Fibroblast of the aortic adventitia (primary cell): ENCODE results near the gene P3H2. TPM values are rescaled to one million over a fixed set of nuclear protein-coding genes. Genes with fewer than 3 reads are reported as not detected.

Source experiments
- DNase-seq: peaks from one replicate; pipeline ENCODE4 v3.0.0-alpha.2; 2010; ENCODE audit warnings: low read depth
- H3K4me3 ChIP-seq: 2 replicates; pipeline ENCODE4 v1.5.1; 2011; ENCODE audit warnings: low read depth, mild to moderate bottlenecking, control low read depth, low read length, moderate library complexity
- total RNA-seq: library from RNA; depleted of rRNA; stranded (reverse); fragments of >200 nt; gene quantifications from 2 replicates; pipeline ENCODE4 v1.2.3, GENCODE V29; 2012; ENCODE audit warnings: low replicate concordance
- TF ChIP-seq, protein P1 (sequence below): IDR thresholded peaks from 2 replicates; pipeline ENCODE4 v1.5.1; 2011; ENCODE audit warnings: mild to moderate bottlenecking, low read length, control low read depth, inconsistent platforms; ENCODE audit not compliant: insufficient read depth

The P3H2 gene
- total RNA-seq, 1 donor = 4.0 TPM

DNA sequence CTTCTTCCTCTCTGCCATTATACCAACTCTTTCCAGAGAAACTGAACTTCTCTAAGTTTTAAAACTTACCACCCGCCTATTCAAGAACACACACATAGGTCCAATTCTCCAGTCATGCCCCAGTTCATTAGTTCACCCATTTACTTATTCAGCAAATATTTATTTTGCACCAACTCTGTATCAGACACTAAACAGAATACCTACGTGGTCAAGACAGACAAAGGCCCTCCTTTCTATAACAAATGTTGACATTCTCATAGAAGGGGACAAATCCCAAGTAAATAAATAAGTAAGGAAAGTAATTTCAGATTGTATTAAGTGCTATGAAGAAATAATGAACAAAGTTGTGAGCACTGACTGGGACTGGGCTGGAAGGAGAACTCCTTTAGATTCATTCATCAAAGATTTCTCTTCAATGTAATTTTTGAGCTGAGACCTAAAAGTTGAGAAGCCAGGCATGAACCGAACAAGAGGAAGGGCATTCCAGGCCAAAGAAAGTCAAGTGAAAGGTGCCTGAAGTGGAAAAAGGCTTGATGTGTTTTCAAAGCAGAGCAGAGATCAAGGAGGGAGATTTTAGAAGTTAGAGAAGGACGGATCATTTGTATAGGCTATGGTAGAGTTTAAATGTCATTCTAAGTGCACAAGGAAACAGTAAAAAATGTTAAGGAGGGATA is 120.4 kb downstream of the P3H2 start:
- TF ChIP-seq, protein P1, sequence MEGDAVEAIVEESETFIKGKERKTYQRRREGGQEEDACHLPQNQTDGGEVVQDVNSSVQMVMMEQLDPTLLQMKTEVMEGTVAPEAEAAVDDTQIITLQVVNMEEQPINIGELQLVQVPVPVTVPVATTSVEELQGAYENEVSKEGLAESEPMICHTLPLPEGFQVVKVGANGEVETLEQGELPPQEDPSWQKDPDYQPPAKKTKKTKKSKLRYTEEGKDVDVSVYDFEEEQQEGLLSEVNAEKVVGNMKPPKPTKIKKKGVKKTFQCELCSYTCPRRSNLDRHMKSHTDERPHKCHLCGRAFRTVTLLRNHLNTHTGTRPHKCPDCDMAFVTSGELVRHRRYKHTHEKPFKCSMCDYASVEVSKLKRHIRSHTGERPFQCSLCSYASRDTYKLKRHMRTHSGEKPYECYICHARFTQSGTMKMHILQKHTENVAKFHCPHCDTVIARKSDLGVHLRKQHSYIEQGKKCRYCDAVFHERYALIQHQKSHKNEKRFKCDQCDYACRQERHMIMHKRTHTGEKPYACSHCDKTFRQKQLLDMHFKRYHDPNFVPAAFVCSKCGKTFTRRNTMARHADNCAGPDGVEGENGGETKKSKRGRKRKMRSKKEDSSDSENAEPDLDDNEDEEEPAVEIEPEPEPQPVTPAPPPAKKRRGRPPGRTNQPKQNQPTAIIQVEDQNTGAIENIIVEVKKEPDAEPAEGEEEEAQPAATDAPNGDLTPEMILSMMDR = no peak
- H3K4me3 ChIP-seq = no peak overlapping the region
- no peak for DNase-seq

DNA sequence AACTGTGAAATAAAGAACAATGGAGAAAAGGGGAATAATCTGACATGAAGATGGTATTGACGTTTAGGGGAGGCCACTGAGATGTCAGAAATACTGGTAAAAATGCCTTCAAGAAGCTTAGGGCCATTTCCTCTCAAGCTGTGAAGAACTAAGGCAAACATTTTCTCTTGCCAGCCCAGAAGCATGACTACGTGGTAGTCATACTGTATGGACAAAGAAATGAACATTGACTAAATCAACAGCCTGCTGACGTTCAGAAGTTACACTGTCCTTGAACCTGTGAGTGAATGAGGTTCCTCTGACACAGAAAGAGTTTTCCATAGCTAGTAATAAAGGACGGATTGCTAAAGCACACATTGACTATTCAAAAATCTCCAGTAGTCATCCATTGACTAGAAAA is 121.0 kb downstream of the P3H2 start:
- H3K4me3 ChIP-seq = no peak overlapping the region
- DNase-seq = no peak
- TF ChIP-seq, protein P1 = no peak

DNA sequence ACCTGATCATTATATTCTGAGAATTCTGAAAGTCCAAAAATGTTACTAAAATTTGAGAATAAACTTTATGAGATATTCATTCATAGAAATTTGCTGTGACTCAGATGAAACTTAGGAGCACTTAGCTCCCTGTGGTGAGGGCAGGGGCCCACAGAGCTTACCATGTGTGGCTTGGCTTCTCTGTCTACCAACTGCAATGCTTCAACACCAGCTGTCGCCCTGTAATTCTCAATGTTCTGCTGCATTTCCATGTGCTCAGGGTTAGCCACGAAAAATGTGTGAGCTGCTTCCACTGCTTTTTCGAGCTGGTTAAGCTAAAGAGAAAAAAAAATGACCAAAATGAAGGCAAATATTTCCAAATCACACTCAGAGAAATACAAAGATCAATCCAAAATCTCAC is 125.6 kb downstream of the P3H2 start:
- DNase-seq = no peak
- TF ChIP-seq, protein P1 = no peak
- no peak overlapping the region for H3K4me3 ChIP-seq

GRCh38 chr3:189990826-189991225 is 129.9 kb downstream of the P3H2 start:
- TF ChIP-seq, protein P1 = no peak

DNA sequence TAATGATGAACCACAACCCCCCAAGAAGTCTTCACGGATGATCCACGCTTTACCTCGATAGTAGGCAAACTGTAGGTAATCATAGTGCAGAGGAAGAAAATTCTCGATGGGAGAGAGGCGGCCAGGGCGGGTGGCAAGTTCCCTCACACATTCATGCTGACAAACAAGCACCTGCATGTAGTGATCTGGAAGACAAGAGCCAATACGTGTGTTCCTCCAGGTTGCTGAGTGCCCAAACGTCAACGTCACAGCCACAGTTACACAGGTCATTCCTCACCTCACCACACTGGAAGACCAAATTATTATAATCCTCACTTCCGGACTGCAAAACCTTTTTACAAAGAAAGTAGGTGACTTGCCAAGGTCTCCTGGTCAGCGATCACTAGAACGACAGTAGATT is 131.8 kb downstream of the P3H2 start:
- no peak overlapping the region for H3K4me3 ChIP-seq
- DNase-seq = no peak
- TF ChIP-seq, protein P1 = no peak

More at GRCh38 chr3:189990826-189991225, 129.9 kb downstream of the P3H2 start:
- no peak overlapping the region for H3K4me3 ChIP-seq
- no peak for DNase-seq

- DNase-seq = no peak
- TF ChIP-seq, protein P1 = no peak
- no peak overlapping the region for H3K4me3 ChIP-seq
These were observed 132.4 kb downstream of the P3H2 start for GRCh38 chr3:189988322-189988721.

DNA sequence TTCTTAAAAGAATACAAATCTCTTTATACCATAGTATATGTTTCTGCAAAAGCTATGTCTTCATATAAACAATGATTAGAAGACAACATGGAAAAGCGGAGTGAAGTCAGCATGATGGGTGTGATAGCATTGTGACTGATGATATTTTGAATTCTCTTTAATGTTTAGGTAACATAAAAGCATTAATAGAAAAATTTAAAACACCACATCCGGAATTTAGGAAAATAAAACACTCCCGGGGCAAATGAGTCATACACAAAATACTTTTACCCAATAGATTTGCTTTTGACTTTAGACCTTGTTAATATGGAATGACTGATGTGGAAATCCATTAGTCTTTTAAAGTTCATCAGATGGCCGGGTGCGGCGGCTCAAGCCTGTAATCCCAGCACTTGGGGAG is 134.7 kb downstream of the P3H2 start:
- TF ChIP-seq, protein P1 = no peak
- DNase-seq = no peak
- H3K4me3 ChIP-seq = no peak overlapping the region
